NB4 (cell line): ENCODE data around the gene SHE.

Experiments
- MAX ChIP-seq: IDR thresholded peaks from 2 replicates; pipeline ENCODE4 v1.6.1; 2011; ENCODE audit warnings: low read depth, low read length
- POLR2A ChIP-seq: IDR thresholded peaks from 2 replicates; pipeline ENCODE4 v1.6.1; 2011; ENCODE audit warnings: mild to moderate bottlenecking; ENCODE audit not compliant: insufficient read length; ENCODE audit errors: extremely low read depth

GRCh38 chr1:154446292-154446691 is 55.9 kb downstream of the SHE start:
- no peak for TF ChIP-seq MAX
- TF ChIP-seq POLR2A: no peak
